Keratinocyte (primary cell): ENCODE results near the gene TRMT1.

Experiments
- CTCF ChIP-seq, 3 experiments: IDR thresholded peaks in 1 of 3; conservative IDR thresholded peaks in 1 of 3; optimal IDR thresholded peaks in 1 of 3; 2 replicates in 2 of 3; 3 replicates in 1 of 3; pipeline versions ENCODE3 to v1.5.1; 2011; ENCODE audit warnings: low read length in 3 of 3, mild to moderate bottlenecking in 3 of 3, moderate library complexity in 2 of 3, control low read depth in 1 of 3, inconsistent platforms in 1 of 3; ENCODE audit not compliant: insufficient read depth in 2 of 3; ENCODE audit errors: extremely low read depth in 1 of 3
- EZH2 ChIP-seq: IDR thresholded peaks from one replicate; pipeline ENCODE4 v1.6.1; 2012; ENCODE audit warnings: inconsistent platforms, mild to moderate bottlenecking, low read length, moderate library complexity

- TF ChIP-seq CTCF (optimal IDR thresholded peaks at IDR 0.05 in 1 of 3, IDR thresholded peaks at IDR 0.05 in 1 of 3, conservative IDR thresholded peaks at IDR 0.05 in 1 of 3; ENCODE audit: extremely low read depth in 1 of 3, insufficient read depth in 2 of 3, low read length in 3 of 3) (no peak), EZH2 (no peak)
Observed at GRCh38 chr19:13115936-13116281, 631 bp downstream of the TRMT1 start.
